HepG2 (cell line): ENCODE results near the gene EIF3M. TPM values are rescaled to one million over a fixed set of nuclear protein-coding genes. Genes with fewer than 3 reads are reported as not detected.

Source experiments
- ARNT2 ChIP-seq: sonication (generic); formaldehyde crosslinking; IDR thresholded peaks from 2 replicates; pipeline ENCODE4 v1.8.0; 2022; ENCODE audit warnings: mild to moderate bottlenecking, low read depth, missing genetic modification reagents, moderate library complexity
- CCDC6 ChIP-seq: sonication (generic); formaldehyde crosslinking; IDR thresholded peaks from 2 replicates; pipeline ENCODE4 v1.8.1; 2022; ENCODE audit warnings: mild to moderate bottlenecking, missing genetic modification reagents, moderate library complexity
- DRAP1 ChIP-seq: IDR thresholded peaks from 2 replicates; pipeline ENCODE4 v1.6.1; 2016; ENCODE audit warnings: missing genetic modification reagents, missing compliant biosample characterization
- FOXK2 ChIP-seq: fragments of 450-650 bp; IDR thresholded peaks from 2 replicates; pipeline ENCODE4 v1.6.1; 2016
- GPBP1L1 ChIP-seq: sonication (generic); formaldehyde crosslinking; IDR thresholded peaks from 2 replicates; pipeline ENCODE4 v1.5.0; 2020; ENCODE audit warnings: mild to moderate bottlenecking, missing genetic modification reagents
- RCOR2 ChIP-seq: IDR thresholded peaks from 2 replicates; pipeline ENCODE4 v1.6.1; 2016; ENCODE audit warnings: missing biosample characterization, missing genetic modification reagents
- RFXANK ChIP-seq: IDR thresholded peaks from 2 replicates; pipeline ENCODE4 v1.6.1; 2016
- THRA ChIP-seq: sonication (generic); formaldehyde crosslinking; IDR thresholded peaks from 2 replicates; pipeline ENCODE4 v1.4.0; 2020; ENCODE audit warnings: missing genetic modification reagents, borderline replicate concordance
- WIZ ChIP-seq: sonication (generic); formaldehyde crosslinking; IDR thresholded peaks from 2 replicates; pipeline ENCODE4 v1.5.1; 2020; ENCODE audit warnings: mild to moderate bottlenecking, missing genetic modification reagents
- YEATS2 ChIP-seq: sonication (generic); formaldehyde crosslinking; IDR thresholded peaks from 2 replicates; pipeline ENCODE4 v1.4.0; 2020; ENCODE audit warnings: missing genetic modification reagents, borderline replicate concordance
- ZBTB46 ChIP-seq: sonication (generic); formaldehyde crosslinking; IDR thresholded peaks from 2 replicates; pipeline ENCODE4 v1.4.0; 2020; ENCODE audit warnings: mild to moderate bottlenecking, missing genetic modification reagents, borderline replicate concordance
- ZFP36L2 ChIP-seq: sonication (generic); formaldehyde crosslinking; IDR thresholded peaks from 2 replicates; pipeline ENCODE4 v1.4.0; 2020; ENCODE audit warnings: missing genetic modification reagents
- ZFP41 ChIP-seq: sonication (generic); formaldehyde crosslinking; IDR thresholded peaks from 2 replicates; pipeline ENCODE4 v1.4.0; 2020; ENCODE audit warnings: mild to moderate bottlenecking, missing genetic modification reagents, borderline replicate concordance
- ZNF337 ChIP-seq: sonication (generic); formaldehyde crosslinking; IDR thresholded peaks from 2 replicates; pipeline ENCODE4 v1.5.1; 2020; ENCODE audit warnings: missing genetic modification reagents, low read depth, mild to moderate bottlenecking, borderline replicate concordance
- ZNF512 ChIP-seq: sonication (generic); formaldehyde crosslinking; IDR thresholded peaks from 2 replicates; pipeline ENCODE4 v1.4.0; 2020; ENCODE audit warnings: mild to moderate bottlenecking, missing genetic modification reagents
- ZNF512B ChIP-seq: sonication (generic); formaldehyde crosslinking; IDR thresholded peaks from 2 replicates; pipeline ENCODE4 v1.5.1; 2020; ENCODE audit warnings: missing genetic modification reagents, mild to moderate bottlenecking, borderline replicate concordance
- ZNF672 ChIP-seq: sonication (generic); formaldehyde crosslinking; IDR thresholded peaks from 2 replicates; pipeline ENCODE4 v1.8.1; 2022; ENCODE audit warnings: missing genetic modification reagents
- ZSCAN12 ChIP-seq: sonication (generic); formaldehyde crosslinking; IDR thresholded peaks from 2 replicates; pipeline ENCODE4 v1.9.0; 2021; ENCODE audit warnings: mild to moderate bottlenecking, missing genetic modification reagents
- polyA plus RNA-seq, 8 experiments: library from polyadenylated mRNA; depleted of rRNA in 3 of 8; stranded (reverse) in 7 of 8; unstranded in 1 of 8; fragments of >200 nt; fragmentation: Illumina TruSeq in 4 of 8; extraction: Trizol in 4 of 8; gene quantifications; 2 replicates each; pipeline versions ENCODE4 v1.2.1 to v1.2.3, GENCODE V29; 2011 to 2016; ENCODE audit warnings: low read depth in 4 of 8, missing spikeins in 1 of 8, mixed read lengths in 1 of 8; ENCODE audit not compliant: insufficient read depth in 1 of 8
- total RNA-seq, 5 experiments: library from RNA; depleted of rRNA; stranded (reverse); fragments of >200 nt; fragmentation: Illumina TruSeq; extraction: Trizol; gene quantifications; 2 replicates each; pipeline ENCODE4 v1.2.3, GENCODE V29; 2016; ENCODE audit warnings: low read depth in 1 of 5

The EIF3M gene
- total and polyA plus RNA-seq, 2 of the 13 experiments (the other 11 are each of a cell fraction or from before 2014, with no cell fraction given), result 279 to 389 TPM

GRCh38 chr11:32583459-32584271, at the start of gene EIF3M (continued):
- TF ChIP-seq THRA (CRISPR knock-in tag), result no peak; the same call in 1 of the 2 replicates
- TF ChIP-seq ZBTB46 (CRISPR knock-in tag), result no peak
- TF ChIP-seq WIZ (CRISPR knock-in tag), result peak; percentile 90
- TF ChIP-seq RFXANK (CRISPR knock-in tag), result 0 out of 2 replicates have a peak, but pooled peaks have one; percentile 32
- TF ChIP-seq YEATS2 (CRISPR knock-in tag), result peak; percentile 97
- peak; percentile 87; the same call in 1 of the 2 replicates for TF ChIP-seq CCDC6 (CRISPR knock-in tag)
- TF ChIP-seq ZNF337 (CRISPR knock-in tag), result no peak
- no peak for TF ChIP-seq ZNF672 (CRISPR knock-in tag)
- TF ChIP-seq ARNT2 (CRISPR knock-in tag), result peak; percentile 81
- peak; percentile 67; the same call in 1 of the 2 replicates for TF ChIP-seq ZFP41 (CRISPR knock-in tag)
- no peak for TF ChIP-seq FOXK2
- TF ChIP-seq GPBP1L1, result no peak
- no peak for TF ChIP-seq ZFP36L2 (CRISPR knock-in tag)
- TF ChIP-seq ZSCAN12 (CRISPR knock-in tag), result peak; percentile 91; the same call in 1 of the 2 replicates
- no peak for TF ChIP-seq ZNF512 (CRISPR knock-in tag)
- no peak for TF ChIP-seq ZNF512B (CRISPR knock-in tag)
- TF ChIP-seq DRAP1, result peak; percentile 76; the same call in 1 of the 2 replicates
- no peak for TF ChIP-seq RCOR2 (CRISPR knock-in tag)
